GM10266 (cell line): Measurements from ENCODE around the gene COMT.

Experiments
- DNase-seq: peaks from one replicate; pipeline ENCODE4 v3.0.0; 2012; ENCODE audit errors: extremely low spot score
- CTCF ChIP-seq: IDR thresholded peaks from 2 replicates; pipeline ENCODE4 v1.5.1; 2012; ENCODE audit warnings: mild to moderate bottlenecking, low read depth; ENCODE audit not compliant: control insufficient read depth, insufficient read depth; ENCODE audit errors: missing control alignments

The COMT gene

GRCh38 chr22:19941365-19942082, at the start of gene COMT, which contains the start of gene TXNRD2:
TSS of gene COMT (plus strand) at chr22:19941772. CDS start at chr22:19962527, 20,755 bp downstream.
TSS of gene TXNRD2 (minus strand) at chr22:19941818. CDS start at chr22:19941803, 15 bp downstream.
- TF ChIP-seq CTCF: no peak
- DNase-seq: peak; percentile 90

- TF ChIP-seq CTCF: no peak
- peak; percentile 76 for DNase-seq
Measured at GRCh38 chr22:19892257-19892879, 49.2 kb upstream of the COMT start.

GRCh38 chr22:19892925-19893324, 48.6 kb upstream of the COMT start:
- no peak for TF ChIP-seq CTCF
- no peak for DNase-seq

GRCh38 chr22:19893363-19893762, 48.2 kb upstream of the COMT start:
- no peak for TF ChIP-seq CTCF
- DNase-seq: no peak

- DNase-seq: no peak
- TF ChIP-seq CTCF: no peak
Measured at GRCh38 chr22:19895160-19895849, 46.3 kb upstream of the COMT start.

GRCh38 chr22:19896665-19897355, 44.8 kb upstream of the COMT start:
- DNase-seq: no peak

More at GRCh38 chr22:19896665-19897355, 44.8 kb upstream of the COMT start:
- no peak for TF ChIP-seq CTCF
